GM12878 (cell line): ENCODE data around the gene MAML3.

ENCODE experiments used
- ATF2 ChIP-seq: IDR thresholded peaks from 2 replicates; pipeline ENCODE4 v1.6.1; 2012; ENCODE audit warnings: low read length, inconsistent platforms
- CTCF ChIP-seq, 3 experiments: IDR thresholded peaks in 2 of 3; conservative IDR thresholded peaks in 1 of 3; 2 replicates each; pipeline ENCODE4 v1.5.1; 2011; ENCODE audit warnings: low read depth in 3 of 3, low read length in 3 of 3, mild to moderate bottlenecking in 3 of 3, control low read depth in 2 of 3, moderate library complexity in 2 of 3, inconsistent platforms in 1 of 3, mixed read lengths in 1 of 3; ENCODE audit not compliant: control insufficient read depth in 2 of 3, insufficient read depth in 1 of 3; ENCODE audit errors: extremely low read depth in 1 of 3
- EP300 ChIP-seq, 2 experiments: fragments of 150-350 bp in 1 of 2; IDR thresholded peaks; 2 replicates each; pipeline ENCODE4 v1.6.1; 2011 to 2012; ENCODE audit warnings: low read depth in 2 of 2, low read length in 2 of 2, borderline replicate concordance in 1 of 2, improper control_type of control experiment in 1 of 2, inconsistent platforms in 1 of 2; ENCODE audit not compliant: control insufficient read depth in 1 of 2
- MLLT1 ChIP-seq: fragments of 450-650 bp; IDR thresholded peaks from 2 replicates; pipeline ENCODE4 v1.6.1; 2016; ENCODE audit warnings: mild to moderate bottlenecking
- MYB ChIP-seq: fragments of 150-350 bp; IDR thresholded peaks from 2 replicates; pipeline ENCODE4 v1.6.1; 2014; ENCODE audit warnings: mild to moderate bottlenecking, low read depth, low read length, borderline replicate concordance
- POLR2A ChIP-seq: IDR thresholded peaks from 2 replicates; pipeline ENCODE4 v1.6.1; 2011; ENCODE audit warnings: low read depth, mild to moderate bottlenecking, low read length
- SMARCA5 ChIP-seq: fragments of 450-650 bp; IDR thresholded peaks from 2 replicates; pipeline ENCODE4 v1.6.1; 2017; ENCODE audit warnings: mild to moderate bottlenecking
- TF ChIP-seq, protein P1 (sequence below): IDR thresholded peaks from 2 replicates; pipeline ENCODE4 v1.6.1; 2012; ENCODE audit warnings: low read depth, low read length, improper control_type of control experiment
- TF ChIP-seq, protein P2 (sequence below): IDR thresholded peaks from 2 replicates; pipeline ENCODE4 v1.6.1; 2012; ENCODE audit warnings: mild to moderate bottlenecking, low read depth, low read length
- TF ChIP-seq, protein P3 (sequence below): IDR thresholded peaks from 2 replicates; pipeline ENCODE4 v1.6.1; 2011; ENCODE audit warnings: borderline replicate concordance, low read depth, mild to moderate bottlenecking, moderate library complexity, low read length; ENCODE audit not compliant: insufficient read depth, poor library complexity, severe bottlenecking

DNA sequence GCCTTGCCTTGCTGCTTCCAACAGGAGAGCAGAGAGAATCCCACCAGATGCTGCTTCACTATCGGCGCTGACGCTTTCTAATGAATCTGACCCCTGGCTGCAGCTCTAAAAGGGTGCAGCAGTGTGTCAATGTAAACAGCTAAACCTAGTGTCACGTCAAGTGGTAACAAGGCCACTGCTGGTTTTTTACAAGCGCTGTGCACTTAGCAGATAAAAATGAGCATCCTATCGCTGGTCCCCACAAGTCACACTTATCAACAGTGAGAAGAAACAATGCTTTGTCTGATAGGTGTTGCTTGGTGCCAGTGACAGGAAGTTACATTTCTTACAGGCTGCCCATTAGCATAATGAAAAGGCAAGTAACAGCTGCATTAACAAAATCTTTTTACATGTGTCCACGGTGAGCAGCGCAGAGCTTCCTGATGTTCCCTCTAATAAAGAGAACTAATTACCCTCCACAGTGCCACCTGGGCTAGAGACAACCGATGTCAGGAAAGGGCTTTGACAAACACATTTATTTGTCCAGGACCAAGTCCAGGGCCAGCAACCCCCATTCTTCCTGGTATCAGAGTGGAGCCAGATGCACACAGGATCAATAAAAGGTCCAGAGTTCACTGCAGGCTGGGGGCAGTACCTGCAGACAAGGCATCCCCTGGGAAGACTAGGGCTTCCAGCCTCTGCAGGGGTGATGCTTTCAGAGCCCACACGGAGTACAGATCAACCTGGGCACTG lies 312.4 kb downstream of the MAML3 start:
- TF ChIP-seq MYB (no peak), POLR2A (no peak), CTCF (IDR thresholded peaks at IDR 0.05 in 2 of 3, conservative IDR thresholded peaks at IDR 0.05 in 1 of 3; ENCODE audit: control insufficient read depth in 2 of 3, extremely low read depth in 1 of 3, insufficient read depth in 1 of 3, low read depth in 3 of 3, low read length in 3 of 3) (no peak), EP300 (IDR thresholded peaks at IDR 0.05; ENCODE audit: borderline replicate concordance in 1 of 2, control insufficient read depth in 1 of 2, low read depth in 2 of 2, low read length in 2 of 2) (no peak), SMARCA5 (no peak), MLLT1 (no peak), ATF2 (no peak)
- TF ChIP-seq, protein P1, sequence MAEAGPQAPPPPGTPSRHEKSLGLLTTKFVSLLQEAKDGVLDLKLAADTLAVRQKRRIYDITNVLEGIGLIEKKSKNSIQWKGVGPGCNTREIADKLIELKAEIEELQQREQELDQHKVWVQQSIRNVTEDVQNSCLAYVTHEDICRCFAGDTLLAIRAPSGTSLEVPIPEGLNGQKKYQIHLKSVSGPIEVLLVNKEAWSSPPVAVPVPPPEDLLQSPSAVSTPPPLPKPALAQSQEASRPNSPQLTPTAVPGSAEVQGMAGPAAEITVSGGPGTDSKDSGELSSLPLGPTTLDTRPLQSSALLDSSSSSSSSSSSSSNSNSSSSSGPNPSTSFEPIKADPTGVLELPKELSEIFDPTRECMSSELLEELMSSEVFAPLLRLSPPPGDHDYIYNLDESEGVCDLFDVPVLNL = no peak
- TF ChIP-seq, protein P2, sequence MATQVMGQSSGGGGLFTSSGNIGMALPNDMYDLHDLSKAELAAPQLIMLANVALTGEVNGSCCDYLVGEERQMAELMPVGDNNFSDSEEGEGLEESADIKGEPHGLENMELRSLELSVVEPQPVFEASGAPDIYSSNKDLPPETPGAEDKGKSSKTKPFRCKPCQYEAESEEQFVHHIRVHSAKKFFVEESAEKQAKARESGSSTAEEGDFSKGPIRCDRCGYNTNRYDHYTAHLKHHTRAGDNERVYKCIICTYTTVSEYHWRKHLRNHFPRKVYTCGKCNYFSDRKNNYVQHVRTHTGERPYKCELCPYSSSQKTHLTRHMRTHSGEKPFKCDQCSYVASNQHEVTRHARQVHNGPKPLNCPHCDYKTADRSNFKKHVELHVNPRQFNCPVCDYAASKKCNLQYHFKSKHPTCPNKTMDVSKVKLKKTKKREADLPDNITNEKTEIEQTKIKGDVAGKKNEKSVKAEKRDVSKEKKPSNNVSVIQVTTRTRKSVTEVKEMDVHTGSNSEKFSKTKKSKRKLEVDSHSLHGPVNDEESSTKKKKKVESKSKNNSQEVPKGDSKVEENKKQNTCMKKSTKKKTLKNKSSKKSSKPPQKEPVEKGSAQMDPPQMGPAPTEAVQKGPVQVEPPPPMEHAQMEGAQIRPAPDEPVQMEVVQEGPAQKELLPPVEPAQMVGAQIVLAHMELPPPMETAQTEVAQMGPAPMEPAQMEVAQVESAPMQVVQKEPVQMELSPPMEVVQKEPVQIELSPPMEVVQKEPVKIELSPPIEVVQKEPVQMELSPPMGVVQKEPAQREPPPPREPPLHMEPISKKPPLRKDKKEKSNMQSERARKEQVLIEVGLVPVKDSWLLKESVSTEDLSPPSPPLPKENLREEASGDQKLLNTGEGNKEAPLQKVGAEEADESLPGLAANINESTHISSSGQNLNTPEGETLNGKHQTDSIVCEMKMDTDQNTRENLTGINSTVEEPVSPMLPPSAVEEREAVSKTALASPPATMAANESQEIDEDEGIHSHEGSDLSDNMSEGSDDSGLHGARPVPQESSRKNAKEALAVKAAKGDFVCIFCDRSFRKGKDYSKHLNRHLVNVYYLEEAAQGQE = no peak
- TF ChIP-seq, protein P3, sequence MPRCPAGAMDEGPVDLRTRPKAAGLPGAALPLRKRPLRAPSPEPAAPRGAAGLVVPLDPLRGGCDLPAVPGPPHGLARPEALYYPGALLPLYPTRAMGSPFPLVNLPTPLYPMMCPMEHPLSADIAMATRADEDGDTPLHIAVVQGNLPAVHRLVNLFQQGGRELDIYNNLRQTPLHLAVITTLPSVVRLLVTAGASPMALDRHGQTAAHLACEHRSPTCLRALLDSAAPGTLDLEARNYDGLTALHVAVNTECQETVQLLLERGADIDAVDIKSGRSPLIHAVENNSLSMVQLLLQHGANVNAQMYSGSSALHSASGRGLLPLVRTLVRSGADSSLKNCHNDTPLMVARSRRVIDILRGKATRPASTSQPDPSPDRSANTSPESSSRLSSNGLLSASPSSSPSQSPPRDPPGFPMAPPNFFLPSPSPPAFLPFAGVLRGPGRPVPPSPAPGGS = no peak
